ENCODE measurements around the gene DENND1A. TPM values are rescaled to one million over a fixed set of nuclear protein-coding genes. Genes with fewer than 3 reads are reported as not detected.

DENND1A gene
- total RNA-seq, 1 experiment from 2014 or later: 23.5 TPM

DNA sequence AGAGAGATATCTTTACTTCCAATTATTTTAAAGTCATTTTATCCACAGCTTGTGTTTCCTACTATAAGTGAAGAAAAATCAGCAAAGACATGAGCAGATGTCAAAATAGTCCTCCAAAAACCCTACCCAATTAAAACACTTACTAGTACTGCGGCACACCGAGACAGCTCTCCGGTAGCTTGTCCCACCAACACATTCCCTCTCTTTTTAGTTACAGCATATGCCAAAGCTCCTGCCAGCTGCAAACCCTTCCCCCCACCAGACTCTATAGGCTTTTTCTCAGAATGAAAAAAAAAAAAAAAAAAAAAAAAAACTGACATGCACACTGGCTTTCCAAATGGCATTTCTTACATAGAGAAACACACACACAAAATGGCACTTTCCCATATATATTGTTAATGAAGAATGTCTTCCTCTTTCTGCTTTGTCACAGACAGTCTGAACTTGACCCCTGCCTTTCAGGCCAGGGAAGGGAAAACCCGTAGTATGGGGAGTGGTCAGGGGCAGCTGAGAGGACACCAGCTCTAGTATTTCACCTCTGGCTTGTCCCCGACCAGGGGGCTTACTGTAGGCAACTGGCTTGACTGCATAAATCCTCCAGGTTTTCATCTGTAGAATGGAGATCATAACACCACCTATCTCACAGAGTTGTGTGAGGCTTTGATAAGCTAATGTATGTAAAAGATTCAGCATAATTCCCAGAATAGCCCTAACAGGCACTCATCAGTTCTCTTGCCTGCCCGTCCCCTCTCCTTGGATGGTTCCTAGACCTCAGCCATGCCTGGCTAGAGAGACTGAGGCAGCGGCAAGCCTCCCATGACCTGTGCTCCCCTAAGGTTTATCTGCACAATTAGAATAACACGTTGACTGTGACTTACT is 340.3 kb downstream of the DENND1A start:
- Mint-ChIP-seq H3K4me3 (no peak overlapping the region), H3K4me1 (peaks cover 22% of the 10 kb centered on the region), H3K27me3 (ENCODE audit: low read depth) (no peaks in the 10 kb centered on the region; the same call in 1 of the 2 replicates), H3K27ac (no peak overlapping the region), H3K9me3 (peaks cover 18% of the 10 kb centered on the region), H3K36me3 (peaks cover 22% of the 10 kb centered on the region)
- DNase-seq (ENCODE audit: low spot score): no peak
- ATAC-seq: no peak
- ChIA-PET POLR2A (interaction anchor here (0.6 to 0.7 kb wide), 2 partner anchors 71 to 231 kb away, joined by 3 to 4 read pairs; no protein-coding TSS in a partner anchor), CTCF (interaction anchor here (0.6 to 0.7 kb wide), 2 partner anchors 68 to 142 kb away, joined by 3 read pairs; no protein-coding TSS in a partner anchor)
- no peak for TF ChIP-seq NFATC4 (CRISPR knock-in tag; IDR thresholded peaks at IDR 0.05)
- TF ChIP-seq SOX15 (CRISPR knock-in tag; IDR thresholded peaks at IDR 0.05): no peak
- TF ChIP-seq, protein P1, sequence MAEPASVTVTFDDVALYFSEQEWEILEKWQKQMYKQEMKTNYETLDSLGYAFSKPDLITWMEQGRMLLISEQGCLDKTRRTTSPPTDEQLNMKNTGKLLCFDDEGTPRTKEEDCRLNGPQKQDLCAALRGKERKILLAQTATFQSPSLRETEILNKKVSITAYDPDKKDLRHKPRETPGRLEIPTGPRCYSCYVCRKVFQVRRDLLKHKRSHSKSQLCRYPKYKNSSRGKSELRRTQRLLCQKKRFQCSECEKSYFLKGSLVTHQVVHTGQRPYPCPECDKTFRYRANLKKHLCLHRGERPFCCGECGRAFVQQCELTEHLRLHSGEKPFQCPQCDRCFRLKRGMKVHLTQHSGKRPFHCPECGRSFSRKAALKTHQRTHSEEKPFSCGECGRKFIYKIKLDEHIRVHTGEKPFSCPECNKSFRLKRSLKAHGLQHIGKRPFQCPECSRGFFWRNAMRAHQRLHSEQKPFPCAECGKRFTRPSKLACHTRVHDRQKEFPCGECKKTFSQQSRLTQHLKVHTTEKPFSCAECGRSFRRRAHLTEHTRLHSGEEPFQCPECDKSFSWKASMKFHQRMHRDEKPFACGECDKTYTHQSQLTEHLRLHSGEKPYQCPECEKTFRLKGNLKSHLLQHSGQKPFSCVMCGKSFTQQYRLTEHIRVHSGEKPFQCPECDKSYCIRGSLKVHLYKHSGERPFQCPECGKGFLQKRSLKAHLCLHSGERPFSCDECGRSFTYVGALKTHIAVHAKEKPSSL (CRISPR knock-in tag; conservative IDR thresholded peaks at IDR 0.05): no peak
- TF ChIP-seq, protein P2, sequence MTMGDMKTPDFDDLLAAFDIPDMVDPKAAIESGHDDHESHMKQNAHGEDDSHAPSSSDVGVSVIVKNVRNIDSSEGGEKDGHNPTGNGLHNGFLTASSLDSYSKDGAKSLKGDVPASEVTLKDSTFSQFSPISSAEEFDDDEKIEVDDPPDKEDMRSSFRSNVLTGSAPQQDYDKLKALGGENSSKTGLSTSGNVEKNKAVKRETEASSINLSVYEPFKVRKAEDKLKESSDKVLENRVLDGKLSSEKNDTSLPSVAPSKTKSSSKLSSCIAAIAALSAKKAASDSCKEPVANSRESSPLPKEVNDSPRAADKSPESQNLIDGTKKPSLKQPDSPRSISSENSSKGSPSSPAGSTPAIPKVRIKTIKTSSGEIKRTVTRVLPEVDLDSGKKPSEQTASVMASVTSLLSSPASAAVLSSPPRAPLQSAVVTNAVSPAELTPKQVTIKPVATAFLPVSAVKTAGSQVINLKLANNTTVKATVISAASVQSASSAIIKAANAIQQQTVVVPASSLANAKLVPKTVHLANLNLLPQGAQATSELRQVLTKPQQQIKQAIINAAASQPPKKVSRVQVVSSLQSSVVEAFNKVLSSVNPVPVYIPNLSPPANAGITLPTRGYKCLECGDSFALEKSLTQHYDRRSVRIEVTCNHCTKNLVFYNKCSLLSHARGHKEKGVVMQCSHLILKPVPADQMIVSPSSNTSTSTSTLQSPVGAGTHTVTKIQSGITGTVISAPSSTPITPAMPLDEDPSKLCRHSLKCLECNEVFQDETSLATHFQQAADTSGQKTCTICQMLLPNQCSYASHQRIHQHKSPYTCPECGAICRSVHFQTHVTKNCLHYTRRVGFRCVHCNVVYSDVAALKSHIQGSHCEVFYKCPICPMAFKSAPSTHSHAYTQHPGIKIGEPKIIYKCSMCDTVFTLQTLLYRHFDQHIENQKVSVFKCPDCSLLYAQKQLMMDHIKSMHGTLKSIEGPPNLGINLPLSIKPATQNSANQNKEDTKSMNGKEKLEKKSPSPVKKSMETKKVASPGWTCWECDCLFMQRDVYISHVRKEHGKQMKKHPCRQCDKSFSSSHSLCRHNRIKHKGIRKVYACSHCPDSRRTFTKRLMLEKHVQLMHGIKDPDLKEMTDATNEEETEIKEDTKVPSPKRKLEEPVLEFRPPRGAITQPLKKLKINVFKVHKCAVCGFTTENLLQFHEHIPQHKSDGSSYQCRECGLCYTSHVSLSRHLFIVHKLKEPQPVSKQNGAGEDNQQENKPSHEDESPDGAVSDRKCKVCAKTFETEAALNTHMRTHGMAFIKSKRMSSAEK (CRISPR knock-in tag; IDR thresholded peaks at IDR 0.05; ENCODE audit: borderline replicate concordance): no peak
- TF ChIP-seq, protein P3, sequence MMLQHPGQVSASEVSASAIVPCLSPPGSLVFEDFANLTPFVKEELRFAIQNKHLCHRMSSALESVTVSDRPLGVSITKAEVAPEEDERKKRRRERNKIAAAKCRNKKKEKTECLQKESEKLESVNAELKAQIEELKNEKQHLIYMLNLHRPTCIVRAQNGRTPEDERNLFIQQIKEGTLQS (CRISPR knock-in tag; conservative IDR thresholded peaks at IDR 0.05): no peak
- no peak for TF ChIP-seq TP53 (CRISPR knock-in tag; IDR thresholded peaks at IDR 0.05)
- TF ChIP-seq, protein P4, sequence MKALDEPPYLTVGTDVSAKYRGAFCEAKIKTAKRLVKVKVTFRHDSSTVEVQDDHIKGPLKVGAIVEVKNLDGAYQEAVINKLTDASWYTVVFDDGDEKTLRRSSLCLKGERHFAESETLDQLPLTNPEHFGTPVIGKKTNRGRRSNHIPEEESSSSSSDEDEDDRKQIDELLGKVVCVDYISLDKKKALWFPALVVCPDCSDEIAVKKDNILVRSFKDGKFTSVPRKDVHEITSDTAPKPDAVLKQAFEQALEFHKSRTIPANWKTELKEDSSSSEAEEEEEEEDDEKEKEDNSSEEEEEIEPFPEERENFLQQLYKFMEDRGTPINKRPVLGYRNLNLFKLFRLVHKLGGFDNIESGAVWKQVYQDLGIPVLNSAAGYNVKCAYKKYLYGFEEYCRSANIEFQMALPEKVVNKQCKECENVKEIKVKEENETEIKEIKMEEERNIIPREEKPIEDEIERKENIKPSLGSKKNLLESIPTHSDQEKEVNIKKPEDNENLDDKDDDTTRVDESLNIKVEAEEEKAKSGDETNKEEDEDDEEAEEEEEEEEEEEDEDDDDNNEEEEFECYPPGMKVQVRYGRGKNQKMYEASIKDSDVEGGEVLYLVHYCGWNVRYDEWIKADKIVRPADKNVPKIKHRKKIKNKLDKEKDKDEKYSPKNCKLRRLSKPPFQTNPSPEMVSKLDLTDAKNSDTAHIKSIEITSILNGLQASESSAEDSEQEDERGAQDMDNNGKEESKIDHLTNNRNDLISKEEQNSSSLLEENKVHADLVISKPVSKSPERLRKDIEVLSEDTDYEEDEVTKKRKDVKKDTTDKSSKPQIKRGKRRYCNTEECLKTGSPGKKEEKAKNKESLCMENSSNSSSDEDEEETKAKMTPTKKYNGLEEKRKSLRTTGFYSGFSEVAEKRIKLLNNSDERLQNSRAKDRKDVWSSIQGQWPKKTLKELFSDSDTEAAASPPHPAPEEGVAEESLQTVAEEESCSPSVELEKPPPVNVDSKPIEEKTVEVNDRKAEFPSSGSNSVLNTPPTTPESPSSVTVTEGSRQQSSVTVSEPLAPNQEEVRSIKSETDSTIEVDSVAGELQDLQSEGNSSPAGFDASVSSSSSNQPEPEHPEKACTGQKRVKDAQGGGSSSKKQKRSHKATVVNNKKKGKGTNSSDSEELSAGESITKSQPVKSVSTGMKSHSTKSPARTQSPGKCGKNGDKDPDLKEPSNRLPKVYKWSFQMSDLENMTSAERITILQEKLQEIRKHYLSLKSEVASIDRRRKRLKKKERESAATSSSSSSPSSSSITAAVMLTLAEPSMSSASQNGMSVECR (CRISPR knock-in tag; IDR thresholded peaks at IDR 0.05; ENCODE audit: borderline replicate concordance): no peak
- no peak for TF ChIP-seq CTCF (IDR thresholded peaks at IDR 0.05)
- no peak for TF ChIP-seq HMGXB4 (CRISPR knock-in tag; IDR thresholded peaks at IDR 0.05)
- no peak for TF ChIP-seq GABPB1 (CRISPR knock-in tag; IDR thresholded peaks at IDR 0.05)
- no peak for TF ChIP-seq ZBTB21 (CRISPR knock-in tag; IDR thresholded peaks at IDR 0.05; ENCODE audit: borderline replicate concordance)
- TF ChIP-seq FOXJ3 (CRISPR knock-in tag; IDR thresholded peaks at IDR 0.05; ENCODE audit: borderline replicate concordance): no peak
- TF ChIP-seq OVOL2 (CRISPR knock-in tag; IDR thresholded peaks at IDR 0.05; ENCODE audit: borderline replicate concordance): no peak
- TF ChIP-seq RORB (CRISPR knock-in tag; IDR thresholded peaks at IDR 0.05): no peak
- no peak for TF ChIP-seq ZNF121 (CRISPR knock-in tag; IDR thresholded peaks at IDR 0.05)
